ENCODE measurements around the gene HDGFL3. TPM values are rescaled to one million over a fixed set of nuclear protein-coding genes. Genes with fewer than 3 reads are reported as not detected.

HDGFL3 gene
- total and polyA plus RNA-seq, 2 donors (not counting 3 experiments of a cell fraction or from before 2014, with no cell fraction given), result 20.2 to 155 TPM

- H3K9ac ChIP-seq (replicated peaks; ENCODE audit: extremely low read depth, insufficient read depth, low read length), result no peak overlapping the region
- no peaks in the 10 kb centered on the region for H3K36me3 ChIP-seq (ENCODE audit: control insufficient read depth in 2 of 2, extremely low read depth in 1 of 2, insufficient read depth in 2 of 2, low read length in 2 of 2)
- no peaks in the 10 kb centered on the region for H3K9me1 ChIP-seq (replicated peaks; ENCODE audit: control insufficient read depth, extremely low read depth, insufficient read depth, low read length)
- CTCF ChIA-PET, result interaction anchor here (1.4 kb wide), 1 partner anchor 48 kb away, joined by 3 read pairs; no protein-coding TSS in a partner anchor
- peaks cover 31% of the 10 kb centered on the region for H3K4me1 ChIP-seq (ENCODE audit: control insufficient read depth, extremely low read depth, insufficient read depth, low read length)
- TF ChIP-seq MYC (IDR thresholded peaks at IDR 0.05; ENCODE audit: low read depth, low read length), result no peak
- TF ChIP-seq FOS (IDR thresholded peaks at IDR 0.05; ENCODE audit: borderline replicate concordance, insufficient read depth, low read length), result no peak
- no peak for TF ChIP-seq POLR2AphosphoS5 (IDR thresholded peaks at IDR 0.05; ENCODE audit: insufficient read depth, low read depth, low read length)
- no peak for TF ChIP-seq EZH2 (IDR thresholded peaks at IDR 0.05; ENCODE audit: borderline replicate concordance, low read depth, low read length, severe bottlenecking)
- no peak for TF ChIP-seq POLR2A (IDR thresholded peaks at IDR 0.05; ENCODE audit: low read depth, low read length)
- no peak for TF ChIP-seq MAX (IDR thresholded peaks at IDR 0.05; ENCODE audit: insufficient read depth, insufficient read length)
- TF ChIP-seq JUN (IDR thresholded peaks at IDR 0.05; ENCODE audit: borderline replicate concordance, insufficient read depth, insufficient read length, low read depth), result no peak
- no peak for TF ChIP-seq CTCF (IDR thresholded peaks at IDR 0.05; ENCODE audit: extremely low read depth in 1 of 2, insufficient read depth in 1 of 2, low read depth in 1 of 2, low read length in 2 of 2)
- no peak for TF ChIP-seq GATA2 (IDR thresholded peaks at IDR 0.05; ENCODE audit: insufficient read depth, insufficient read length, low read depth, low read length)
- intact Hi-C loops (cut with micrococcal nuclease) (no loop called here), dilution Hi-C loops (cut with MboI; ENCODE audit: extremely low pct_ligation_motif_present, low sequenced_read_pairs) (no loop called here)
- POLR2A ChIA-PET, result no interaction called here
- H3K4me3 ChIP-seq (replicated peaks in 1 of 3; ENCODE audit: insufficient read depth in 1 of 3, low read depth in 1 of 3, low read length in 3 of 3), result no peak overlapping the region
- H3K27ac ChIP-seq (ENCODE audit: insufficient read depth, low read depth, low read length), result no peak overlapping the region
- no peak for DNase-seq (ENCODE audit: low read depth, low spot score)
- no TSS peak for BruUV-seq (replicated peaks)
- FAIRE-seq, result no peak
- H3K27me3 ChIP-seq (ENCODE audit: control insufficient read depth in 2 of 2, insufficient read depth in 2 of 2, low read length in 2 of 2), result no peaks in the 10 kb centered on the region
- H2AFZ ChIP-seq (ENCODE audit: low read depth, low read length), result no peak overlapping the region
- H3K4me2 ChIP-seq (ENCODE audit: insufficient read depth, low read length), result no peak overlapping the region
- H3K79me2 ChIP-seq (ENCODE audit: control insufficient read depth, insufficient read depth, low read length), result peaks cover 96% of the 10 kb centered on the region
- no peaks in the 10 kb centered on the region for H3K9me3 ChIP-seq (replicated peaks; ENCODE audit: control insufficient read depth, insufficient read depth, low read length)
- peaks cover 8% of the 10 kb centered on the region for H4K20me1 ChIP-seq (replicated peaks; ENCODE audit: control insufficient read depth, extremely low read depth, insufficient read depth, low read length)
Observed at GRCh38 chr15:83200589-83200988, 7.0 kb downstream of the HDGFL3 start.

All from endothelial cell of umbilical vein (primary cell).